ENCODE data around the gene ZC3H14. TPM values are rescaled to one million over a fixed set of nuclear protein-coding genes. Genes with fewer than 3 reads are reported as not detected.

ZC3H14 gene
- total RNA-seq, 1 experiment from 2014 or later: 90.6 TPM

DNA sequence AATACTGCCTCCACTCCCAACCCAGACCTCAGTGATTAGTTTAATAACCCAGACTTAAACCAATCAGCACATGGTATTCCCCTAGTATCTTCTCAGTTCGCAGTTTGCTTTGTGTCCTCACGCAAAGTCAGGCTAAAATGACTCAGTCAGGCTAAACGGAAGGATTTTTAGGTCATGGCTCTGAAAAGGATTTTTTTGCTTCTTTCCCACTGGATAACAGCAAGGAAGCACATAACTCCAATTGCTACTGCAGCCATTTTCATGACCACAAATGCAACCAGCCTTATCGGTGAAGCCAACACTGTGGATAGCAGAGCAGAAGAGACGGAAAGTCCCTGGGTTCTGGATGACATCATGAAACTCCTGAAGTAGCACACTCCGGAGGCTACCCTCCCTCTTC lies 67.7 kb downstream of the ZC3H14 start:
- no peak overlapping the region for H3T11ph ChIP-seq (ENCODE audit: low read length)
- no peak overlapping the region for H3K4me3 Mint-ChIP-seq
- H3K23me2 ChIP-seq (ENCODE audit: insufficient read length, low read depth, low read length, poor library complexity, severe bottlenecking): no peaks in the 10 kb centered on the region
- no peak overlapping the region for H3K9ac ChIP-seq (ENCODE audit: extremely low read depth, insufficient read length, low read length)
- no CpG with 5 or more reads among the region's 6 CpGs for WGBS (ENCODE audit: extremely low coverage, insufficient read length, low lambda C conversion rate)
- H3K4ac ChIP-seq (ENCODE audit: low read depth, low read length): no peak overlapping the region
- H3K79me1 ChIP-seq (ENCODE audit: insufficient read depth, low read depth, low read length, poor library complexity, severe bottlenecking): no peaks in the 10 kb centered on the region
- TF ChIP-seq, protein P1, sequence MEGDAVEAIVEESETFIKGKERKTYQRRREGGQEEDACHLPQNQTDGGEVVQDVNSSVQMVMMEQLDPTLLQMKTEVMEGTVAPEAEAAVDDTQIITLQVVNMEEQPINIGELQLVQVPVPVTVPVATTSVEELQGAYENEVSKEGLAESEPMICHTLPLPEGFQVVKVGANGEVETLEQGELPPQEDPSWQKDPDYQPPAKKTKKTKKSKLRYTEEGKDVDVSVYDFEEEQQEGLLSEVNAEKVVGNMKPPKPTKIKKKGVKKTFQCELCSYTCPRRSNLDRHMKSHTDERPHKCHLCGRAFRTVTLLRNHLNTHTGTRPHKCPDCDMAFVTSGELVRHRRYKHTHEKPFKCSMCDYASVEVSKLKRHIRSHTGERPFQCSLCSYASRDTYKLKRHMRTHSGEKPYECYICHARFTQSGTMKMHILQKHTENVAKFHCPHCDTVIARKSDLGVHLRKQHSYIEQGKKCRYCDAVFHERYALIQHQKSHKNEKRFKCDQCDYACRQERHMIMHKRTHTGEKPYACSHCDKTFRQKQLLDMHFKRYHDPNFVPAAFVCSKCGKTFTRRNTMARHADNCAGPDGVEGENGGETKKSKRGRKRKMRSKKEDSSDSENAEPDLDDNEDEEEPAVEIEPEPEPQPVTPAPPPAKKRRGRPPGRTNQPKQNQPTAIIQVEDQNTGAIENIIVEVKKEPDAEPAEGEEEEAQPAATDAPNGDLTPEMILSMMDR (conservative IDR thresholded peaks at IDR 0.05): no peak
- H3K4me2 ChIP-seq (ENCODE audit: insufficient read depth, insufficient read length, low read length): no peak overlapping the region
- no peak for DNase-seq
- no peak overlapping the region for H2BK20ac ChIP-seq (ENCODE audit: low read depth, low read length, poor library complexity, severe bottlenecking)
- H2BK120ac ChIP-seq (ENCODE audit: low read depth, low read length, poor library complexity, severe bottlenecking): no peak overlapping the region
- no peak overlapping the region for H3K23ac ChIP-seq (ENCODE audit: insufficient read length, low read depth, low read length)
- no peak overlapping the region for H4K8ac ChIP-seq (replicated peaks; ENCODE audit: insufficient read length, low read depth, low read length)
- no peak overlapping the region for H2BK5ac ChIP-seq (ENCODE audit: insufficient read length, low read length)
- H2BK15ac ChIP-seq (ENCODE audit: low read depth, low read length): no peak overlapping the region
- H3K36me3 Mint-ChIP-seq (ENCODE audit: insufficient read depth in 1 of 3, low read depth in 3 of 3): no peaks in the 10 kb centered on the region
- H3K27ac ChIP-seq (ENCODE audit: insufficient read length, low read depth, low read length): no peak overlapping the region
- no peaks in the 10 kb centered on the region for H3K27me3 ChIP-seq (ENCODE audit: insufficient read depth, low read length)
- H3K79me2 ChIP-seq (ENCODE audit: insufficient read depth, low read length): no peaks in the 10 kb centered on the region
- H3K27me3 Mint-ChIP-seq (ENCODE audit: low read depth): no peaks in the 10 kb centered on the region
- no peak overlapping the region for H3K56ac ChIP-seq (ENCODE audit: insufficient read length, low read depth, low read length)
- no peak overlapping the region for H3K27ac Mint-ChIP-seq
- H3K18ac ChIP-seq (ENCODE audit: insufficient read length, low read depth, low read length): no peak overlapping the region
- H3K9me3 ChIP-seq (ENCODE audit: control insufficient read depth, low read depth, low read length): no peaks in the 10 kb centered on the region
- no peaks in the 10 kb centered on the region for H3K4me1 ChIP-seq (ENCODE audit: insufficient read depth, low read length)
- no peaks in the 10 kb centered on the region for H3K4me1 Mint-ChIP-seq
- H2AFZ ChIP-seq (ENCODE audit: low read length): no peak overlapping the region
- no peak overlapping the region for H2AK5ac ChIP-seq (ENCODE audit: insufficient read length, low read length)
- no peak overlapping the region for H4K5ac ChIP-seq (ENCODE audit: insufficient read length, low read depth, low read length)
- no peak overlapping the region for H4K91ac ChIP-seq (ENCODE audit: insufficient read length, low read depth, low read length)
- H4K20me1 ChIP-seq (ENCODE audit: control insufficient read depth, insufficient read depth, insufficient read length): no peaks in the 10 kb centered on the region
- no peak overlapping the region for H3K14ac ChIP-seq (ENCODE audit: insufficient read depth, low read length)
- H2BK12ac ChIP-seq (ENCODE audit: insufficient read length, low read depth, low read length): no peak overlapping the region
- no peaks in the 10 kb centered on the region for H3K9me3 Mint-ChIP-seq
